Measurements from ENCODE around the gene ZNF664.

The ZNF664 gene

DNA sequence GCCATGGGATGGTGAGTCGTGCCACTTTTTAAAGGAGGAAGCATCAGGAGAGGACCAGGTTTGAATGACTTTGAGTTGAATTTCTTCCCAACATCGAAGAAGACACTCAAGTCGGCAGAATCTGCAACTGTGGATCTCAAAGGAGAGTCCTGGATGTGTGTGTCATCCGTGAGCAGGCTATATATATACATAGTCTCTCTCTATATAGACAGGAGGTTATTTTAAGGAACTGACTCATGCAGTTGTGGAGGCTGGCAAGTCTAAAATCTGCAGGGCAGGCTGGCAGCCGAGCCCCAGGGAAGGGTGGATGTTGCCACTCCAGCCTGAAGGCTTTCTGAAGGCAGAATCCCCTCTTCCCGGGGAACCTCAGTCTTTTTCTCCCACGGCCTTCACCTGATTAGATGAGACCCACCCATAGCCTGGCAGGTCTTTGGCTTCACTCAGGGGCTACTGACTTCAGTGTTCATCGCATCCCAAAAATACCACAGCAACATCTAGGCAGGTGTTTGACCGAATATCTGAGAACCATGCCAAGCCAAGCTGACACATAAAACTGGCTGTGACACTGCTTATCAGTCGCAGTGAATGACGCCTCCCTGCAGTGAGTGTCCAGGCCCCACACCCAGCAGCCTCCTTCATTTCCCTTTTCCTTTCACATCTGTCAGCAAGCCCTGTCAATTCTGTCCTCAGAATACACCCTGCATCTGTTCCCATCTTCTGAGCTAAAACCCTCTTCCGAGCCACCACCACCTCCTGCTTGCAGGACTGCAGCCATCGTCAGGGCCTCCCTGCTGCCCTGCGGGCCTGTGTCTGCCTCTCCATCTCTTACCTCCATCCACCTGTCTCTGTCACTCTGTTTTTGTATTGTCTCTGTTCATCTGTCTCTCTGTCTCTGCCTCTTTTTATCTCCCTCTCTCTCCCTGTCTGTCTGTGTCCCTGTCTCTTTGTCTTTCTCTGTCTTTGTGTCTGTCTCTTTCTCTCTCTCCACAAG lies 54.0 kb downstream of the ZNF664 start:
- no peak for DNase-seq (ENCODE audit: low spot score)
- TF ChIP-seq, protein P1, sequence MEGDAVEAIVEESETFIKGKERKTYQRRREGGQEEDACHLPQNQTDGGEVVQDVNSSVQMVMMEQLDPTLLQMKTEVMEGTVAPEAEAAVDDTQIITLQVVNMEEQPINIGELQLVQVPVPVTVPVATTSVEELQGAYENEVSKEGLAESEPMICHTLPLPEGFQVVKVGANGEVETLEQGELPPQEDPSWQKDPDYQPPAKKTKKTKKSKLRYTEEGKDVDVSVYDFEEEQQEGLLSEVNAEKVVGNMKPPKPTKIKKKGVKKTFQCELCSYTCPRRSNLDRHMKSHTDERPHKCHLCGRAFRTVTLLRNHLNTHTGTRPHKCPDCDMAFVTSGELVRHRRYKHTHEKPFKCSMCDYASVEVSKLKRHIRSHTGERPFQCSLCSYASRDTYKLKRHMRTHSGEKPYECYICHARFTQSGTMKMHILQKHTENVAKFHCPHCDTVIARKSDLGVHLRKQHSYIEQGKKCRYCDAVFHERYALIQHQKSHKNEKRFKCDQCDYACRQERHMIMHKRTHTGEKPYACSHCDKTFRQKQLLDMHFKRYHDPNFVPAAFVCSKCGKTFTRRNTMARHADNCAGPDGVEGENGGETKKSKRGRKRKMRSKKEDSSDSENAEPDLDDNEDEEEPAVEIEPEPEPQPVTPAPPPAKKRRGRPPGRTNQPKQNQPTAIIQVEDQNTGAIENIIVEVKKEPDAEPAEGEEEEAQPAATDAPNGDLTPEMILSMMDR (IDR thresholded peaks at IDR 0.05; ENCODE audit: borderline replicate concordance, control extremely low read depth, extremely low read depth, insufficient read depth, missing control alignments) = no peak
- in situ Hi-C loops (cut with MboI; ENCODE audit: low sequenced_read_pairs, unreplicated experiment) = no loop called here

DNA sequence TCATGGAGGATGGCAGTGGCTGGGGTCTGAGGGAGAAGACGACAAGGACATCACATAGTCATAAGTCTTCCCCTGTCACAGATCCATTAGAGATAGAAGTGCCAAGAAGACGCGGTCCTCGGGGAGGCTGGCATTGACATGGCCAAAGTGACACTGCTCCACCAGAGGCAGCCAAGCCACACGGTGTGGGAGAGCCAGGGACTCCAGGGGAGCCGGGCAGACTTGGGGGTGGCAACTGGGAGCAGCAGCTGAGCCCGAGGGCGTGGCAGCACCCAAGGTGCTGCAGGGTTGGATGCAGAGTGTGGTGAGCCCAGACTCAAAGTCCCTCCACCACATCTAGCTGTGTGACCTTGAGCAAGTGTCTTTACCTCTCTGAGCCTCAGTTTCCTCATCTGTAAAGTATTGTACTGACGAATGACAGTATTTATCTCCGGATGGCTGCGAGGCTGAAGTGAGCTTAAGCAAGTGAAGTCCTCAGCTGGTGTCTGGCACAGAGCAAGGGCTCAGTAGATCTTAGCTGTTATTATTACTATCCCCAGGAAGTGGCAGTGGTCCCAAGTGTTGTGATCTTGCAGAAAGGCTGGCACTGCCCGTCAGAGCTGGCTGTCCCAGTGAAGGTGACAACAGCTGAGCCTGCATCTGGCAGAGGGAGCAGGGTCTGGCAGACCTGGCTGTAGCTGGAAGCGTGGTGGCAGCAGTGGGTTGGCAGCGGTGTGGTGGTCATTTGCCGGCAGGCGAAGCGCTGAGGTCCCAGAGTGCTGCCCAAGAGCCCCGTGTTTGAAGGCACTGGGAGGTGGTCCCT lies 54.9 kb downstream of the ZNF664 start:
- in situ Hi-C loops (cut with MboI; ENCODE audit: low sequenced_read_pairs, unreplicated experiment) = no loop called here
- TF ChIP-seq, protein P1 (IDR thresholded peaks at IDR 0.05; ENCODE audit: borderline replicate concordance, control extremely low read depth, extremely low read depth, insufficient read depth, missing control alignments) = no peak
- no peak for DNase-seq (ENCODE audit: low spot score)

DNA sequence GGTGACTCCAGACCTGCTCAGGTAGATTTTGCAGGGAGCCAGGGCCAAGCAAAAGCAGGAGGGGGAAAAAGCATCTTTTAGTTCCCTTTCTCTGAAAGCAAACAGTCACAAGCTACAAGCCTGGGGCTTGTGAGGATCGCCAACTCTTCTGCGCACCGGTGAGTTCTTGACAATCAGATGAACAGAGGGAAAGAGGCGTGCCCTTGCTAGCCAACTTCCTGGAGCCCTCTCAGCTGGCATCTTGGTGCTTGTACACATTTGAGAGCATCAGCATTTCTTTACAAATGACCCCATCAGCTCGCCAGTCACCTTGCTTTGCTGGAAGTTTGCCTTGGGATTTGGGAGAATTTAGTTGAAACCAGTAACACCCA lies 55.5 kb downstream of the ZNF664 start:
- in situ Hi-C loops (cut with MboI; ENCODE audit: low sequenced_read_pairs, unreplicated experiment) = no loop called here
- DNase-seq (ENCODE audit: low spot score) = no peak
- TF ChIP-seq, protein P1 (IDR thresholded peaks at IDR 0.05; ENCODE audit: borderline replicate concordance, control extremely low read depth, extremely low read depth, insufficient read depth, missing control alignments) = no peak

DNA sequence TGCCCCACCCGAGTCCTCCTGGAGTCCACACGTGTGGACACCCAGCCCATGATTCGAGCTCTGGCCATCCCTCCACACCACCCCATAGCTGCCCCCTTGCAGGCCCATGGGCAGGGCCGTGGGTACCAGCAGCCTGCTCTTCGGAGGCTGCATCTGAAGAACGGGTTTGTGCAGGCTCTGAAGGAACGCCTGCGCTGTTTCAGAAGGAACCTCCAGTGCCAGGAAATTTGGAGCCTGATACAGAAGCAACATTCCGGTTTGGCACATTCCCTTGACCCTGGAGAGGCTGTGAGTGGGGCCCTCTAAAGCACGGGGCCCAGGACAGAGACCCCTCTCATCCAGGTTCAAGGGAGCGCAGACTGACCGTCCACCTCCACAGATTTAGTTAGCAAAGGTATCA lies 57.0 kb downstream of the ZNF664 start:
- DNase-seq (ENCODE audit: low spot score) = no peak
- TF ChIP-seq, protein P1 (IDR thresholded peaks at IDR 0.05; ENCODE audit: borderline replicate concordance, control extremely low read depth, extremely low read depth, insufficient read depth, missing control alignments) = no peak
- in situ Hi-C loops (cut with MboI; ENCODE audit: low sequenced_read_pairs, unreplicated experiment) = no loop called here

DNA sequence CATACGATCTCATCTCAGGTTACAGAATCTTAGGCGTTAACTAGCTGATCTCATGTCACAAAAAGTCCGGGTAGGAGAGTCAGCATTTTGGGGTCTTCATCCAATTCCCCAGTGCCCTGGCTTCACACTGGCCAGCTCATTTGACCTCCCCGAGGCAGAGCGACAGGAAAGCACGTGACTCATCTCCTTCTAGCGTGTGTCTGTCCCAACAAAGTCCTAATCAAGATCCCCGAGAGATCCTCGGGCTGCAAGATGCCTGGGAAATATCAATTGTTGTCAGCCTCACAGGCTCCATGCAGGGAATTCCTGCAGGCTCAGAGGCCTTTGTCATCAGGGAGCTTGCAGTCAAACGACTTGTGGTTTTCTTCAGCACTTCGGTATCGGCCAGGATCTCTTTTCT lies 57.5 kb downstream of the ZNF664 start:
- DNase-seq (ENCODE audit: low spot score) = no peak
- TF ChIP-seq, protein P1 (IDR thresholded peaks at IDR 0.05; ENCODE audit: borderline replicate concordance, control extremely low read depth, extremely low read depth, insufficient read depth, missing control alignments) = no peak
- in situ Hi-C loops (cut with MboI; ENCODE audit: low sequenced_read_pairs, unreplicated experiment) = no loop called here

DNA sequence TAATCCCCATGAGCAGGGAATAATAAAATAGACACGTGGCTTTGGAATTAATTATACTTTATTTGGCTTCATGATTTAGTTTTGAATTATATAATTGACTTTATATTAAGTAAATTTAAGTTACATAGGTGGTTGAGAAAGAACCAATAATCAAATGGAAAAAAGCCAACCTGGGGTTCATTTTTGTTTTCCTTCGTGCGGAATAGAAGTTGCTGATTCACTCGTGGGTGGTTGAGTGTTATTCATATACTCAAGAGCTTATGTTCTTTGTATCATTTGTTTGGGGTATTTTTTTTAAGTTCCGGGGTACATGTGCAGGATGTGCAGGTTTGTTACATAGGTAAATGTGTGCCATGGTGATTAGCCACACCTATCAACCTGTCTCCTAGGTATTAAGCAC lies 58.0 kb downstream of the ZNF664 start:
- TF ChIP-seq, protein P1 (IDR thresholded peaks at IDR 0.05; ENCODE audit: borderline replicate concordance, control extremely low read depth, extremely low read depth, insufficient read depth, missing control alignments) = no peak
- in situ Hi-C loops (cut with MboI; ENCODE audit: low sequenced_read_pairs, unreplicated experiment) = no loop called here
- DNase-seq (ENCODE audit: low spot score) = no peak

All from GM13976 (cell line).